H1 (cell line): ENCODE data around the gene UNC79. TPM values are rescaled to one million over a fixed set of nuclear protein-coding genes. Genes with fewer than 3 reads are reported as not detected.

ENCODE experiments used
- CTCF ChIA-PET: fragments of 300-600 bp; sonication (Branson Sonifier 250); formaldehyde crosslinking; loops from one replicate; lab custom pipeline; 2021; ENCODE audit not compliant: partially characterized antibody; lab: Charles Lee
- POLR2A ChIA-PET: fragments of 300-600 bp; sonication (Branson Sonifier 250); formaldehyde crosslinking; loops from one replicate; lab custom pipeline; 2021; ENCODE audit warnings: inconsistent platforms; ENCODE audit not compliant: partially characterized antibody; lab: Charles Lee
- DNase-seq, 2 experiments: peaks; one replicate each; pipeline versions ENCODE4 v3.0.0 to v3.0.0-alpha.2; 2010 to 2022; ENCODE audit warnings: low spot score in 2 of 2, low read depth in 1 of 2, mixed read lengths in 1 of 2
- FAIRE-seq: peaks from 2 replicates; lab custom pipeline; 2011; peaks lifted over from hg19 to GRCh38; lab: Jason Lieb, UNC
- H2AFZ ChIP-seq: 2 replicates; pipeline ENCODE4 v1.8.1; 2012; ENCODE audit warnings: low read length, inconsistent platforms
- H2AK5ac ChIP-seq: 2 replicates; pipeline ENCODE4 v1.6.1; 2013; ENCODE audit warnings: low read depth, low read length
- H2BK120ac ChIP-seq: replicated peaks from 2 replicates; pipeline ENCODE3; 2013; ENCODE audit warnings: low read depth, low read length, inconsistent platforms
- H2BK12ac ChIP-seq: 2 replicates; pipeline ENCODE4 v1.6.1; 2013; ENCODE audit warnings: low read depth, low read length
- H2BK15ac ChIP-seq: 2 replicates; pipeline ENCODE4 v1.6.1; 2013; ENCODE audit warnings: low read length
- H2BK20ac ChIP-seq: 2 replicates; pipeline ENCODE4 v1.6.1; 2013; ENCODE audit warnings: low read length
- H2BK5ac ChIP-seq: 2 replicates; pipeline ENCODE4 v1.6.1; 2013; ENCODE audit warnings: low read depth, low read length
- H3K14ac ChIP-seq: 2 replicates; pipeline ENCODE4 v1.6.1; 2013; ENCODE audit warnings: inconsistent platforms; ENCODE audit not compliant: insufficient read length
- H3K18ac ChIP-seq: 2 replicates; pipeline ENCODE4 v1.6.1; 2013; ENCODE audit warnings: low read length; ENCODE audit errors: extremely low read depth
- H3K23ac ChIP-seq: 2 replicates; pipeline ENCODE4 v1.6.1; 2013; ENCODE audit warnings: inconsistent platforms; ENCODE audit not compliant: insufficient read length
- H3K23me2 ChIP-seq: 2 replicates; pipeline ENCODE4 v1.6.1; 2013; ENCODE audit warnings: low read depth, low read length
- H3K27ac ChIP-seq: 2 replicates; pipeline ENCODE4 v1.6.1; 2011; ENCODE audit warnings: low read depth, low read length, inconsistent platforms
- H3K27me3 ChIP-seq, 4 experiments: replicated peaks in 1 of 4; 1 replicate in 1 of 4; 2 replicates in 3 of 4; pipeline versions ENCODE4 v1.6.1 to v1.8.1; 2011 to 2013; ENCODE audit warnings: low read length in 3 of 4, mild to moderate bottlenecking in 3 of 4, inconsistent platforms in 2 of 4, mixed read lengths in 2 of 4, moderate library complexity in 1 of 4; ENCODE audit not compliant: control insufficient read depth in 3 of 4, insufficient read depth in 3 of 4; ENCODE audit errors: extremely low read depth in 1 of 4
- H3K36me3 ChIP-seq, 4 experiments: 2 replicates each; pipeline versions ENCODE4 v1.6.1 to v1.8.1; 2011 to 2013; ENCODE audit warnings: mild to moderate bottlenecking in 4 of 4, low read length in 3 of 4, moderate library complexity in 2 of 4, control low read depth in 1 of 4, inconsistent platforms in 1 of 4; ENCODE audit not compliant: insufficient read depth in 4 of 4, control insufficient read depth in 2 of 4
- H3K4ac ChIP-seq: replicated peaks from 2 replicates; pipeline ENCODE3; 2013; ENCODE audit warnings: low read length, low read depth, mixed read lengths, inconsistent platforms; ENCODE audit not compliant: insufficient read length
- H3K4me1 ChIP-seq, 4 experiments: replicated peaks in 1 of 4; 1 replicate in 1 of 4; 2 replicates in 3 of 4; pipeline versions ENCODE4 v1.6.1 to v1.8.1; 2011 to 2013; ENCODE audit warnings: low read length in 3 of 4, inconsistent platforms in 2 of 4, mixed read lengths in 1 of 4; ENCODE audit not compliant: insufficient read depth in 4 of 4, control insufficient read depth in 3 of 4
- H3K4me2 ChIP-seq, 2 experiments: 2 replicates each; pipeline versions ENCODE4 v1.6.1 to v1.8.1; 2011 to 2013; ENCODE audit warnings: low read depth in 2 of 2, low read length in 2 of 2, control low read depth in 1 of 2, inconsistent platforms in 1 of 2, mild to moderate bottlenecking in 1 of 2; ENCODE audit not compliant: insufficient read depth in 1 of 2
- H3K4me3 ChIP-seq, 4 experiments: fragments of 200-600, 300-600 bp in 1 of 4; sonication (generic), shearing (Covaris generic), sonication (Bioruptor Twin) in 1 of 4; 2 replicates each; pipeline versions ENCODE4 v1.5.1 to v1.8.1; 2011 to 2016; ENCODE audit warnings: low read length in 4 of 4, low read depth in 3 of 4, control low read depth in 2 of 4, inconsistent platforms in 2 of 4, mild to moderate bottlenecking in 2 of 4, mixed read lengths in 1 of 4, moderate library complexity in 1 of 4; ENCODE audit not compliant: insufficient read depth in 2 of 4; ENCODE audit errors: extremely low read depth in 1 of 4
- H3K56ac ChIP-seq: replicated peaks from 2 replicates; pipeline ENCODE3; 2013; ENCODE audit warnings: low read depth, mild to moderate bottlenecking, mixed read lengths, low read length, inconsistent platforms; ENCODE audit not compliant: insufficient read length
- H3K79me1 ChIP-seq: 2 replicates; pipeline ENCODE4 v1.6.1; 2013; ENCODE audit warnings: low read depth, low read length, control low read depth
- H3K79me2 ChIP-seq, 2 experiments: 2 replicates each; pipeline versions ENCODE4 v1.6.1 to v1.8.1; 2012 to 2013; ENCODE audit warnings: low read length in 2 of 2, mild to moderate bottlenecking in 2 of 2, inconsistent platforms in 1 of 2; ENCODE audit not compliant: insufficient read depth in 2 of 2, control insufficient read depth in 1 of 2
- H3K9ac ChIP-seq, 4 experiments: replicated peaks in 1 of 4; 1 replicate in 1 of 4; 2 replicates in 3 of 4; pipeline versions ENCODE4 v1.6.1 to v1.8.1; 2011 to 2013; ENCODE audit warnings: low read depth in 3 of 4, low read length in 3 of 4, control low read depth in 2 of 4, mild to moderate bottlenecking in 2 of 4, moderate library complexity in 2 of 4, inconsistent platforms in 1 of 4; ENCODE audit errors: extremely low read depth in 1 of 4
- H3K9me3 ChIP-seq, 2 experiments: 2 replicates each; pipeline versions ENCODE4 v1.6.1 to v1.8.1; 2012 to 2013; ENCODE audit warnings: mild to moderate bottlenecking in 2 of 2, moderate library complexity in 2 of 2, control low read depth in 1 of 2, inconsistent platforms in 1 of 2, low read depth in 1 of 2, low read length in 1 of 2, mixed read lengths in 1 of 2; ENCODE audit not compliant: insufficient read depth in 2 of 2
- H4K20me1 ChIP-seq, 2 experiments: replicated peaks in 1 of 2; 2 replicates each; pipeline versions ENCODE3 to v1.8.1; 2011 to 2013; ENCODE audit warnings: inconsistent platforms in 2 of 2, low read length in 2 of 2, mild to moderate bottlenecking in 1 of 2; ENCODE audit not compliant: insufficient read depth in 2 of 2, control insufficient read depth in 1 of 2
- H4K5ac ChIP-seq: 2 replicates; pipeline ENCODE4 v1.6.1; 2013; ENCODE audit warnings: low read length, low read depth, mixed read lengths, inconsistent platforms; ENCODE audit not compliant: insufficient read length
- H4K8ac ChIP-seq: 2 replicates; pipeline ENCODE4 v1.8.0; 2013; ENCODE audit warnings: mild to moderate bottlenecking, moderate library complexity, low read length, inconsistent platforms; ENCODE audit not compliant: insufficient read depth; ENCODE audit errors: extremely low read depth
- H4K91ac ChIP-seq: replicated peaks from 2 replicates; pipeline ENCODE3; 2013; ENCODE audit warnings: low read length, mixed read lengths, inconsistent platforms; ENCODE audit not compliant: insufficient read length
- ASH2L ChIP-seq: fragments of 200-600, 300-600 bp; sonication (generic); IDR thresholded peaks from one replicate; pipeline ENCODE4 v1.7.1; 2017; ENCODE audit warnings: low read length
- SAP30 ChIP-seq: fragments of 300-600 bp; sonication (generic); IDR thresholded peaks from 2 replicates; pipeline ENCODE4 v1.7.1; 2012; ENCODE audit warnings: low read length, moderate library complexity, mild to moderate bottlenecking, inconsistent platforms; ENCODE audit not compliant: insufficient read depth, insufficient replicate concordance
- YY1 ChIP-seq: IDR thresholded peaks from 2 replicates; pipeline ENCODE4 v1.6.1; 2011; ENCODE audit warnings: low read depth, mild to moderate bottlenecking, low read length
- WGBS, 2 experiments: shearing (Covaris generic) in 1 of 2; methylation state at CpG; one replicate each; pipeline versions ENCODE4 v1.1.6 to v1.1.7; 2013 to 2015; ENCODE audit warnings: low lambda C conversion rate in 2 of 2, mixed read lengths in 2 of 2, inconsistent platforms in 1 of 2, low coverage in 1 of 2, missing lambda C conversion rate in 1 of 2; ENCODE audit not compliant: insufficient replicate concordance in 2 of 2, insufficient coverage in 1 of 2, insufficient read length in 1 of 2; ENCODE audit errors: extremely low coverage in 1 of 2, missing lambda C conversion rate in 1 of 2; 5-methylcytosine and 5-hydroxymethylcytosine counted together
- polyA plus RNA-seq, 7 experiments: library from polyadenylated mRNA; depleted of rRNA in 3 of 7; stranded (reverse) in 5 of 7; unstranded in 2 of 7; fragments of >200 nt in 5 of 7; fragments of 200-250 nt in 2 of 7; gene quantifications; 1 replicate in 5 of 7; 2 replicates in 1 of 7; 4 replicates in 1 of 7; pipeline versions ENCODE4 v1.2.1 to v1.2.3, GENCODE V29; 2011 to 2013; ENCODE audit warnings: missing spikeins in 2 of 7, mixed read lengths in 2 of 7
- total RNA-seq: library from RNA; stranded (reverse); fragmentation: NEBNext Ultra II Directional; extraction: Animal tissue kit (Norgen Biotek cat#: 25700); gene quantifications from 2 replicates; pipeline ENCODE4 v1.2.1, GENCODE V29; 2021

UNC79 gene
- total and polyA plus RNA-seq, 2 of the 8 experiments (the other 6 are each of a cell fraction or from before 2014, with no cell fraction given): 1.8 to 2.3 TPM

- Histone ChIP-seq H2BK5ac (no peak overlapping the region), H3K23me2 (no peaks in the 10 kb centered on the region), H3K9me3 (no peaks in the 10 kb centered on the region), H2BK120ac (no peak overlapping the region), H3K4me3 (no peak overlapping the region), H2BK12ac (no peak overlapping the region), H3K23ac (no peak overlapping the region), H4K5ac (no peak overlapping the region), H3K36me3 (no peaks in the 10 kb centered on the region), H3K18ac (no peak overlapping the region), H2AK5ac (no peak overlapping the region), H3K9ac (no peak overlapping the region), H4K91ac (no peak overlapping the region), H4K8ac (no peak overlapping the region), H2BK20ac (no peak overlapping the region), H3K14ac (no peak overlapping the region), H3K27ac (no peak overlapping the region), H3K4me2 (no peak overlapping the region), H3K56ac (no peak overlapping the region), H2AFZ (no peak overlapping the region), H3K4me1 (peaks cover 0 to 6% (median under 1%) of the 10 kb centered on the region in 4 experiments; a peak in 1 of 7 replicates), H3K79me2 (no peaks in the 10 kb centered on the region), H4K20me1 (no peaks in the 10 kb centered on the region), H3K4ac (no peak overlapping the region), H3K79me1 (no peaks in the 10 kb centered on the region), H3K27me3 (no peaks in the 10 kb centered on the region; a peak in 1 of 7 replicates), H2BK15ac (no peak overlapping the region)
- WGBS, 2 experiments: 95% methylated on average over 11 of the region's 11 CpGs; no CpG with 5 or more reads in 1 of the 2 experiments
- FAIRE-seq (no peak), DNase-seq (no peak)
- CTCF ChIA-PET: interaction anchor here (1.9 kb wide), 1 partner anchor 85 kb away, joined by 5 read pairs; no protein-coding TSS in a partner anchor
- POLR2A ChIA-PET: no interaction called here
- no peak for TF ChIP-seq SAP30
- TF ChIP-seq YY1: no peak
- TF ChIP-seq ASH2L: no peak
These were observed 302.5 kb downstream of the UNC79 start for GRCh38 chr14:93733231-93733630.
